Natural killer cell (primary cell): ENCODE data around the gene POLR2B. TPM values are rescaled to one million over a fixed set of nuclear protein-coding genes. Genes with fewer than 3 reads are reported as not detected.

ENCODE experiments used
- ATAC-seq, 3 donors: fragments of 150-1000 bp in 2 of 3; fragments of 200-7000 bp in 1 of 3; cut with Tn5 transposase; 1 replicate in 1 of 3; 2 replicates in 2 of 3; pipeline ENCODE4 v1.10.0; 2021; ENCODE audit warnings: mild to moderate bottlenecking in 2 of 3, moderate library complexity in 2 of 3
- DNase-seq, 2 donors: peaks; one replicate each; pipeline versions ENCODE4 v3.0.0 to v3.0.0-alpha.2; 2013 to 2021; ENCODE audit warnings: mixed read lengths in 1 of 2
- H3K27ac ChIP-seq: one replicate; pipeline ENCODE4 v1.5.1; 2013; ENCODE audit warnings: mild to moderate bottlenecking, low read length
- H3K27me3 ChIP-seq: one replicate; pipeline ENCODE4 v1.6.1; 2013; ENCODE audit warnings: low read length; ENCODE audit not compliant: control insufficient read depth, insufficient read depth
- H3K36me3 ChIP-seq: one replicate; pipeline ENCODE4 v1.6.1; 2013; ENCODE audit warnings: low read length; ENCODE audit not compliant: control insufficient read depth, insufficient read depth
- H3K4me1 ChIP-seq: one replicate; pipeline ENCODE4 v1.6.1; 2013; ENCODE audit warnings: low read length; ENCODE audit not compliant: control insufficient read depth, insufficient read depth
- H3K4me3 ChIP-seq: one replicate; pipeline ENCODE4 v1.5.1; 2013; ENCODE audit warnings: low read length
- H3K9me3 ChIP-seq: one replicate; pipeline ENCODE4 v1.6.1; 2013; ENCODE audit warnings: low read length; ENCODE audit not compliant: control insufficient read depth, insufficient read depth
- H3K27ac Mint-ChIP-seq, 2 donors: one replicate each; pipeline ENCODE4 v1.8.0; 2022; ENCODE audit warnings: mild to moderate bottlenecking in 2 of 2, mixed read lengths in 2 of 2, moderate library complexity in 1 of 2
- H3K27me3 Mint-ChIP-seq, 2 donors: one replicate each; pipeline ENCODE4 v1.8.0; 2022; ENCODE audit warnings: low read depth in 2 of 2, mixed read lengths in 2 of 2
- H3K36me3 Mint-ChIP-seq: one replicate; pipeline ENCODE4 v1.8.0; 2022; ENCODE audit warnings: mixed read lengths
- H3K4me1 Mint-ChIP-seq, 2 donors: one replicate each; pipeline ENCODE4 v1.8.0; 2022; ENCODE audit warnings: mixed read lengths in 2 of 2
- H3K4me3 Mint-ChIP-seq: one replicate; pipeline ENCODE4 v1.8.0; 2022; ENCODE audit warnings: mild to moderate bottlenecking, moderate library complexity, mixed read lengths
- H3K9me3 Mint-ChIP-seq, 2 donors: one replicate each; pipeline ENCODE4 v1.8.0; 2022; ENCODE audit warnings: mixed read lengths in 2 of 2
- WGBS: methylation state at CpG from one replicate; pipeline ENCODE4 v1.1.7; 2013; ENCODE audit warnings: missing lambda C conversion rate; ENCODE audit not compliant: insufficient coverage; 5-methylcytosine and 5-hydroxymethylcytosine counted together
- intact Hi-C: fragments of 100-400 bp; cut with micrococcal nuclease; formaldehyde crosslinking; loops from one replicate; pipeline ENCODE4 v1.14.2; 2022
- total RNA-seq, 4 donors: library from RNA; stranded (reverse); fragments of 120-200 nt in 1 of 4; gene quantifications; one replicate each; pipeline versions ENCODE4 v1.2.3 to v1.2.4, GENCODE V29; 2013 to 2022
- TF ChIP-seq, protein P1 (sequence below): fragments of 200-600 bp; IDR thresholded peaks from one replicate; pipeline ENCODE4 v1.8.0; 2022; ENCODE audit warnings: antibody characterized with exemption

The POLR2B gene
- total RNA-seq, 3 donors from 2014 or later (not counting 1 experiment from before 2014, with no cell fraction given), result 108 to 113 (median 110) TPM

GRCh38 chr4:57013543-57014120 lies 34.9 kb downstream of the POLR2B start:
- H3K27ac ChIP-seq, result no peak overlapping the region
- H3K27me3 Mint-ChIP-seq, result no peaks in the 10 kb centered on the region
- no peaks in the 10 kb centered on the region for H3K9me3 ChIP-seq
- no peak overlapping the region for H3K4me3 ChIP-seq
- intact Hi-C loops, result no loop called here
- no peak overlapping the region for H3K4me3 Mint-ChIP-seq
- 74% methylated on average over 3 of the region's 4 CpGs for WGBS
- H3K4me1 Mint-ChIP-seq, result peaks cover 8 to 15% of the 10 kb centered on the region in 2 donors
- TF ChIP-seq, protein P1, sequence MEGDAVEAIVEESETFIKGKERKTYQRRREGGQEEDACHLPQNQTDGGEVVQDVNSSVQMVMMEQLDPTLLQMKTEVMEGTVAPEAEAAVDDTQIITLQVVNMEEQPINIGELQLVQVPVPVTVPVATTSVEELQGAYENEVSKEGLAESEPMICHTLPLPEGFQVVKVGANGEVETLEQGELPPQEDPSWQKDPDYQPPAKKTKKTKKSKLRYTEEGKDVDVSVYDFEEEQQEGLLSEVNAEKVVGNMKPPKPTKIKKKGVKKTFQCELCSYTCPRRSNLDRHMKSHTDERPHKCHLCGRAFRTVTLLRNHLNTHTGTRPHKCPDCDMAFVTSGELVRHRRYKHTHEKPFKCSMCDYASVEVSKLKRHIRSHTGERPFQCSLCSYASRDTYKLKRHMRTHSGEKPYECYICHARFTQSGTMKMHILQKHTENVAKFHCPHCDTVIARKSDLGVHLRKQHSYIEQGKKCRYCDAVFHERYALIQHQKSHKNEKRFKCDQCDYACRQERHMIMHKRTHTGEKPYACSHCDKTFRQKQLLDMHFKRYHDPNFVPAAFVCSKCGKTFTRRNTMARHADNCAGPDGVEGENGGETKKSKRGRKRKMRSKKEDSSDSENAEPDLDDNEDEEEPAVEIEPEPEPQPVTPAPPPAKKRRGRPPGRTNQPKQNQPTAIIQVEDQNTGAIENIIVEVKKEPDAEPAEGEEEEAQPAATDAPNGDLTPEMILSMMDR, result no peak
- no peak for ATAC-seq
- DNase-seq, result no peak
- no peaks in the 10 kb centered on the region for H3K4me1 ChIP-seq
- no peaks in the 10 kb centered on the region for H3K27me3 ChIP-seq
- peaks cover 8% of the 10 kb centered on the region for H3K36me3 Mint-ChIP-seq
- no peaks in the 10 kb centered on the region for H3K9me3 Mint-ChIP-seq
- peaks cover 85% of the 10 kb centered on the region for H3K36me3 ChIP-seq
- H3K27ac Mint-ChIP-seq, result peak overlapping the region in 1 of 2 donors; percentile 23

GRCh38 chr4:57018980-57019379 lies 40.3 kb downstream of the POLR2B start:
- no peaks in the 10 kb centered on the region for H3K4me1 ChIP-seq
- H3K9me3 ChIP-seq, result no peaks in the 10 kb centered on the region
- no peak overlapping the region for H3K27ac ChIP-seq
- ATAC-seq, result no peak
- no peaks in the 10 kb centered on the region for H3K27me3 ChIP-seq
- Mint-ChIP-seq H3K9me3 (no peaks in the 10 kb centered on the region), H3K27ac (peak overlapping the region; percentile 1 to 55), H3K36me3 (peaks cover 19% of the 10 kb centered on the region), H3K27me3 (no peaks in the 10 kb centered on the region), H3K4me1 (peaks cover 0 to 13% of the 10 kb centered on the region in 2 donors), H3K4me3 (no peak overlapping the region)
- no peak for DNase-seq
- intact Hi-C loops, result no loop called here
- TF ChIP-seq, protein P1, result no peak
- H3K36me3 ChIP-seq, result peaks cover 84% of the 10 kb centered on the region
- H3K4me3 ChIP-seq, result no peak overlapping the region

- intact Hi-C loops, result no loop called here
- Mint-ChIP-seq H3K27me3 (no peaks in the 10 kb centered on the region), H3K4me1 (peaks cover 0 to 17% of the 10 kb centered on the region in 2 donors), H3K27ac (peak overlapping the region; percentile 42 to 47), H3K9me3 (no peaks in the 10 kb centered on the region), H3K36me3 (peaks cover 21% of the 10 kb centered on the region), H3K4me3 (no peak overlapping the region)
- Histone ChIP-seq H3K27ac (no peak overlapping the region), H3K4me1 (no peaks in the 10 kb centered on the region), H3K27me3 (no peaks in the 10 kb centered on the region), H3K36me3 (peaks cover 88% of the 10 kb centered on the region), H3K9me3 (no peaks in the 10 kb centered on the region), H3K4me3 (no peak overlapping the region)
- TF ChIP-seq, protein P1, result no peak
- DNase-seq (no peak), ATAC-seq (no peak)
- 98% methylated on average over 5 of the region's 5 CpGs for WGBS
Observed at GRCh38 chr4:57020467-57021101, 41.9 kb downstream of the POLR2B start.
